Astrocyte (in vitro differentiated cells and primary cell): ENCODE measurements around the gene STARD13. TPM values are rescaled to one million over a fixed set of nuclear protein-coding genes. Genes with fewer than 3 reads are reported as not detected.

Source experiments
- DNase-seq: peaks from one replicate; pipeline ENCODE4 v3.0.0-alpha.2; 2010; ENCODE audit warnings: low read depth
- FAIRE-seq: peaks from 2 replicates; lab custom pipeline; 2011; peaks lifted over from hg19 to GRCh38; lab: Jason Lieb, UNC
- H2AFZ ChIP-seq: 2 replicates; pipeline ENCODE4 v1.6.0; 2012; ENCODE audit warnings: low read depth, low read length, inconsistent platforms
- H3K27ac ChIP-seq: 2 replicates; pipeline ENCODE4 v1.5.1; 2011; ENCODE audit warnings: low read depth, low read length, inconsistent platforms
- H3K27me3 ChIP-seq: 2 replicates; pipeline ENCODE4 v1.6.0; 2011; ENCODE audit warnings: low read length, inconsistent platforms; ENCODE audit not compliant: insufficient read depth
- H3K36me3 ChIP-seq: 2 replicates; pipeline ENCODE4 v1.5.1; 2011; ENCODE audit warnings: low read length, inconsistent platforms; ENCODE audit not compliant: insufficient read depth
- H3K4me1 ChIP-seq: 2 replicates; pipeline ENCODE4 v1.5.1; 2011; ENCODE audit warnings: low read length, inconsistent platforms; ENCODE audit not compliant: insufficient read depth
- H3K4me2 ChIP-seq: 2 replicates; pipeline ENCODE4 v1.6.0; 2012; ENCODE audit warnings: low read length, inconsistent platforms
- H3K4me3 ChIP-seq: 2 replicates; pipeline ENCODE4 v1.5.1; 2011; ENCODE audit warnings: low read depth, mild to moderate bottlenecking, low read length, inconsistent platforms; ENCODE audit not compliant: insufficient read depth
- H3K79me2 ChIP-seq: 2 replicates; pipeline ENCODE4 v1.6.0; 2012; ENCODE audit warnings: mild to moderate bottlenecking, low read length, inconsistent platforms; ENCODE audit not compliant: insufficient read depth
- H3K9ac ChIP-seq: 2 replicates; pipeline ENCODE4 v1.6.0; 2012; ENCODE audit warnings: mild to moderate bottlenecking, low read length, inconsistent platforms
- H3K9me3 ChIP-seq: 2 replicates; pipeline ENCODE4 v1.5.1; 2012; ENCODE audit warnings: low read depth, mild to moderate bottlenecking, low read length, inconsistent platforms; ENCODE audit not compliant: insufficient read depth
- H4K20me1 ChIP-seq: 2 replicates; pipeline ENCODE4 v1.6.0; 2012; ENCODE audit warnings: low read length, inconsistent platforms; ENCODE audit not compliant: insufficient read depth
- H3K27ac Mint-ChIP-seq: one replicate; pipeline ENCODE4 v1.8.0; 2021; ENCODE audit warnings: mild to moderate bottlenecking, mixed read lengths; ENCODE audit not compliant: unreplicated experiment
- H3K27me3 Mint-ChIP-seq: one replicate; pipeline ENCODE4 v1.8.0; 2021; ENCODE audit warnings: low read depth, mixed read lengths; ENCODE audit not compliant: unreplicated experiment
- H3K36me3 Mint-ChIP-seq: one replicate; pipeline ENCODE4 v1.8.0; 2021; ENCODE audit warnings: low read depth, mixed read lengths; ENCODE audit not compliant: unreplicated experiment
- H3K4me1 Mint-ChIP-seq: one replicate; pipeline ENCODE4 v1.8.0; 2021; ENCODE audit warnings: low read depth, mixed read lengths; ENCODE audit not compliant: unreplicated experiment
- H3K4me3 Mint-ChIP-seq: one replicate; pipeline ENCODE4 v1.8.0; 2021; ENCODE audit warnings: mild to moderate bottlenecking, moderate library complexity, mixed read lengths; ENCODE audit not compliant: unreplicated experiment
- H3K9me3 Mint-ChIP-seq: one replicate; pipeline ENCODE4 v1.8.0; 2021; ENCODE audit warnings: mild to moderate bottlenecking, mixed read lengths; ENCODE audit not compliant: unreplicated experiment
- EZH2 ChIP-seq: IDR thresholded peaks from 2 replicates; pipeline ENCODE4 v1.6.1; 2012; ENCODE audit warnings: mild to moderate bottlenecking, low read length, inconsistent platforms; ENCODE audit not compliant: insufficient read depth
- total RNA-seq: library from RNA; stranded (reverse); gene quantifications from 2 replicates; pipeline ENCODE4 v1.2.1, GENCODE V29; 2021
- TF ChIP-seq, protein P1 (sequence below): IDR thresholded peaks from 2 replicates; pipeline ENCODE4 v1.5.1; 2011; ENCODE audit warnings: low read depth, mild to moderate bottlenecking, inconsistent platforms, low read length, moderate library complexity; ENCODE audit not compliant: insufficient read depth

The STARD13 gene
- total RNA-seq, 1 donor from 2014 or later: 30.1 TPM

DNA sequence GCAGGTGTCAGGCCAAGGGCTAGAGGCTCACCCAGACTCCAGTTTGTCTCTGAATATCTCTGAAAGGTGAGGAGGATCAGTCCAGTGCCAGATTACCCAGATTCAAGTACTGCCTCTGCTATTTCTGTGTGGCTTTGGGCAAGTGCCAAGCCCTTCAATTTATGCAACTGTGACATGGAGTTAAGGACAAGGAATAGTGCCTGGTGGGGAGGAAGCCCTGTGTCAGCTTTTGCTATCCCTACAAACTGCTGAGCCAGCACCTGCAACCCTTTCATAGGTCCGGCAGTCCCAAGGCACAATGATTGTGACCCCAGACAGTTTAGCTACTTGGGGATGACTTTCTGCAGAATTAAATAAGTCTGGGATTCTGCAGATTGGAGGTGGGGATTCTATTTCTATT lies 146.4 kb downstream of the STARD13 start:
- no peak overlapping the region for H3K9ac ChIP-seq
- peaks cover 36% of the 10 kb centered on the region for H3K79me2 ChIP-seq
- no peak overlapping the region for H3K27ac ChIP-seq
- Mint-ChIP-seq H3K4me3 (no peak overlapping the region), H3K27ac (no peak overlapping the region), H3K4me1 (peaks cover 1% of the 10 kb centered on the region), H3K36me3 (peaks cover 34% of the 10 kb centered on the region), H3K27me3 (no peaks in the 10 kb centered on the region), H3K9me3 (no peaks in the 10 kb centered on the region)
- H3K36me3 ChIP-seq: peaks cover 33% of the 10 kb centered on the region
- no peaks in the 10 kb centered on the region for H3K4me1 ChIP-seq
- TF ChIP-seq, protein P1, sequence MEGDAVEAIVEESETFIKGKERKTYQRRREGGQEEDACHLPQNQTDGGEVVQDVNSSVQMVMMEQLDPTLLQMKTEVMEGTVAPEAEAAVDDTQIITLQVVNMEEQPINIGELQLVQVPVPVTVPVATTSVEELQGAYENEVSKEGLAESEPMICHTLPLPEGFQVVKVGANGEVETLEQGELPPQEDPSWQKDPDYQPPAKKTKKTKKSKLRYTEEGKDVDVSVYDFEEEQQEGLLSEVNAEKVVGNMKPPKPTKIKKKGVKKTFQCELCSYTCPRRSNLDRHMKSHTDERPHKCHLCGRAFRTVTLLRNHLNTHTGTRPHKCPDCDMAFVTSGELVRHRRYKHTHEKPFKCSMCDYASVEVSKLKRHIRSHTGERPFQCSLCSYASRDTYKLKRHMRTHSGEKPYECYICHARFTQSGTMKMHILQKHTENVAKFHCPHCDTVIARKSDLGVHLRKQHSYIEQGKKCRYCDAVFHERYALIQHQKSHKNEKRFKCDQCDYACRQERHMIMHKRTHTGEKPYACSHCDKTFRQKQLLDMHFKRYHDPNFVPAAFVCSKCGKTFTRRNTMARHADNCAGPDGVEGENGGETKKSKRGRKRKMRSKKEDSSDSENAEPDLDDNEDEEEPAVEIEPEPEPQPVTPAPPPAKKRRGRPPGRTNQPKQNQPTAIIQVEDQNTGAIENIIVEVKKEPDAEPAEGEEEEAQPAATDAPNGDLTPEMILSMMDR: no peak
- TF ChIP-seq EZH2: no peak
- peaks cover 12% of the 10 kb centered on the region for H4K20me1 ChIP-seq
- no peak for DNase-seq
- H3K4me2 ChIP-seq: no peak overlapping the region
- H3K9me3 ChIP-seq: no peaks in the 10 kb centered on the region
- no peak overlapping the region for H3K4me3 ChIP-seq
- H3K27me3 ChIP-seq: no peaks in the 10 kb centered on the region
- no peak for FAIRE-seq
- no peak overlapping the region for H2AFZ ChIP-seq

DNA sequence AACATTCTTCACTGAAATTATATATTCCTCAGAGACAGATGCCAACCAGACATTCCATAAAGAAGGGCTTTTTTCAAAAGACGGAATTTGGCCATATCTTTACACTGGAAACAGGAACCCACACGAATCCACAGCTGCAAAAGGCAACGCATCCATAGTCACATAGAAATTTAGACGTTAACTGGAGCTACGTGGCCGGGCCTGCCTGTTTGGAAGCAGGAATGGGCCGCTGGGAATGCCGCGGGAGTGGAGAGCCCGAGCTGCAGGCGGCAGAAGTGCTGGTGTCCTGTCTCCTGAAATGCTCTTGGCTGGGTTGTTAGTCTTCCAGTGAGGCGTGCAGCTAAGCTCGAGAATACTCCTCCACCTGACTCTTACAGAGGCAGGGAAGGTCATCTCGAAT lies 147.1 kb downstream of the STARD13 start:
- Histone ChIP-seq H3K9ac (no peak overlapping the region), H3K27ac (no peak overlapping the region), H3K36me3 (peaks cover 34% of the 10 kb centered on the region), H3K4me2 (no peak overlapping the region), H3K27me3 (no peaks in the 10 kb centered on the region), H4K20me1 (peaks cover 12% of the 10 kb centered on the region), H3K79me2 (peaks cover 31% of the 10 kb centered on the region), H2AFZ (no peak overlapping the region), H3K4me1 (no peaks in the 10 kb centered on the region), H3K4me3 (no peak overlapping the region), H3K9me3 (no peaks in the 10 kb centered on the region)
- TF ChIP-seq, protein P1: no peak
- TF ChIP-seq EZH2: no peak
- Mint-ChIP-seq H3K9me3 (no peaks in the 10 kb centered on the region), H3K36me3 (peaks cover 32% of the 10 kb centered on the region), H3K4me1 (peaks cover 1% of the 10 kb centered on the region), H3K4me3 (no peak overlapping the region), H3K27ac (no peak overlapping the region), H3K27me3 (no peaks in the 10 kb centered on the region)
- FAIRE-seq (no peak), DNase-seq (no peak)

DNA sequence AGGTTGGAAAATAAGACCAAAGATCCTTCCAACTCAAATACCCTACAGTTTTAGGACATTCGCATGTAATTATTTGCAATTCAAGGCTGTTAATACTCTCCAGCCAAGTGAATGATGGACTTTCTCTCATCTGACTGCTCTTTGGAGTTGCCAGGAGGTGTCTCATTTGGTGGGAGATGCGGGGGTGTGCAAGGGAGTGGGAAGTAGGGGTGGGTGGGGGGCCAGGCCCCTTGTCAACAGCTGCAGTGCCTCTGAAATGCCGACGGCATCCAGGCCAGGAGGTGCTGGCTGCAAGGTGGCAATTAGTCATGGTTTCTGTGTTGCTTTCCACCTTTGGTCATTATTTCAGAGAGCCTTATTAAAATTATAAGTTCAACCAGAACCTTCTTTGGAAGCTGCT lies 147.8 kb downstream of the STARD13 start:
- H3K27ac Mint-ChIP-seq: no peak overlapping the region
- peaks cover 34% of the 10 kb centered on the region for H3K36me3 ChIP-seq

More for the DNA sequence above, 147.8 kb downstream of the STARD13 start:
- no peak for DNase-seq
- H3K9me3 Mint-ChIP-seq: no peaks in the 10 kb centered on the region
- Histone ChIP-seq H3K79me2 (peaks cover 28% of the 10 kb centered on the region), H3K4me3 (no peak overlapping the region), H3K27ac (no peak overlapping the region), H2AFZ (no peak overlapping the region), H3K9ac (no peak overlapping the region), H3K9me3 (no peaks in the 10 kb centered on the region), H3K4me2 (no peak overlapping the region), H4K20me1 (peaks cover 12% of the 10 kb centered on the region), H3K4me1 (no peaks in the 10 kb centered on the region), H3K27me3 (no peaks in the 10 kb centered on the region)
- TF ChIP-seq, protein P1: no peak
- no peak for TF ChIP-seq EZH2
- H3K27me3 Mint-ChIP-seq: no peaks in the 10 kb centered on the region
- peaks cover 24% of the 10 kb centered on the region for H3K36me3 Mint-ChIP-seq
- peaks cover 1% of the 10 kb centered on the region for H3K4me1 Mint-ChIP-seq
- FAIRE-seq: no peak
- no peak overlapping the region for H3K4me3 Mint-ChIP-seq
